K562 (cell line): ENCODE results near the gene BCAP31. TPM values are rescaled to one million over a fixed set of nuclear protein-coding genes. Genes with fewer than 3 reads are reported as not detected.
A peak's percentile ranks its signal among the peaks of the same experiment; 100 is the strongest.

Source experiments
- BRCA1 ChIP-seq, 2 experiments: fragments of 450-650 bp in 1 of 2; sonication (generic) in 1 of 2; formaldehyde crosslinking in 1 of 2; IDR thresholded peaks; 2 replicates each; pipeline versions ENCODE4 v1.5.0 to v1.6.1; 2017 to 2020; ENCODE audit warnings: mild to moderate bottlenecking in 1 of 2, missing genetic modification reagents in 1 of 2
- DNMT1 ChIP-seq: fragments of 450-650 bp; IDR thresholded peaks from 2 replicates; pipeline ENCODE4 v1.6.1; 2016; ENCODE audit warnings: antibody characterized with exemption, mild to moderate bottlenecking
- EP300 ChIP-seq: IDR thresholded peaks from 2 replicates; pipeline ENCODE4 v1.6.1; 2012; ENCODE audit warnings: low read length, improper control_type of control experiment
- FIP1L1 ChIP-seq: fragments of 200-400 bp; formaldehyde crosslinking; IDR thresholded peaks from 2 replicates; pipeline ENCODE4 v1.6.1; 2018; ENCODE audit warnings: mild to moderate bottlenecking, low read depth, low read length; ENCODE audit not compliant: poor library complexity, severe bottlenecking
- GTF2F1 ChIP-seq: IDR thresholded peaks from 2 replicates; pipeline ENCODE4 v1.6.1; 2011; ENCODE audit warnings: low read depth, low read length, improper control_type of control experiment
- KDM1A ChIP-seq, 2 experiments: fragments of 450-650 bp; IDR thresholded peaks; 2 replicates each; pipeline ENCODE4 v1.6.1; 2016; ENCODE audit warnings: mild to moderate bottlenecking in 2 of 2
- NCOA6 ChIP-seq: fragments of 450-650 bp; IDR thresholded peaks from 2 replicates; pipeline ENCODE4 v1.6.1; 2017; ENCODE audit warnings: mild to moderate bottlenecking
- RBFOX2 ChIP-seq: fragments of 200-400 bp; formaldehyde crosslinking; IDR thresholded peaks from 2 replicates; pipeline ENCODE4 v1.6.1; 2017; ENCODE audit warnings: low read depth, mild to moderate bottlenecking, low read length, moderate library complexity
- RCOR1 ChIP-seq, 2 experiments: IDR thresholded peaks; 2 replicates each; pipeline ENCODE4 v1.6.1; 2012; ENCODE audit warnings: low read depth in 2 of 2, low read length in 2 of 2, borderline replicate concordance in 1 of 2, improper control_type of control experiment in 1 of 2
- SAP30 ChIP-seq: fragments of 200-600 bp; sonication (generic); IDR thresholded peaks from 2 replicates; pipeline ENCODE4 v1.6.1; 2012; ENCODE audit warnings: borderline replicate concordance, low read depth, mild to moderate bottlenecking, moderate library complexity, low read length, control low read depth, inconsistent platforms; ENCODE audit not compliant: insufficient read depth, poor library complexity, severe bottlenecking
- SMARCA5 ChIP-seq: fragments of 450-650 bp; IDR thresholded peaks from 2 replicates; pipeline ENCODE4 v1.6.1; 2016
- SUPT5H ChIP-seq: fragments of 450-650 bp; IDR thresholded peaks from 2 replicates; pipeline ENCODE4 v1.6.1; 2016
- ZNF644 ChIP-seq: fragments of 200-800 bp; sonication (Bioruptor generic); IDR thresholded peaks from 2 replicates; pipeline ENCODE4 v1.6.1; 2016; ENCODE audit warnings: low read depth, missing genetic modification characterization, missing compliant biosample characterization
- ZSCAN32 ChIP-seq: fragments of 450-650 bp; formaldehyde crosslinking; IDR thresholded peaks from 2 replicates; pipeline ENCODE4 v1.4.0; 2020; ENCODE audit warnings: mild to moderate bottlenecking, moderate library complexity
- polyA plus RNA-seq, 8 experiments: library from polyadenylated mRNA; depleted of rRNA in 4 of 8; stranded (reverse) in 5 of 8; unstranded in 3 of 8; fragments of >200 nt; fragmentation: Nextera tagmentation in 2 of 8; fragmentation: Illumina TruSeq in 1 of 8; extraction: Ambion mirVana in 2 of 8; extraction: Trizol in 1 of 8; gene quantifications; 2 replicates each; pipeline versions ENCODE4 v1.2.1 to v1.2.3, GENCODE V29; 2011 to 2014; ENCODE audit warnings: inconsistent platforms in 1 of 8, missing spikeins in 1 of 8
- total RNA-seq, 7 experiments: library from RNA; depleted of rRNA in 6 of 7; stranded (reverse); fragments of >200 nt in 6 of 7; fragmentation: Illumina TruSeq in 2 of 7; extraction: Trizol in 2 of 7; gene quantifications; 2 replicates each; pipeline versions ENCODE4 v1.2.1 to v1.2.3, GENCODE V29; 2011 to 2021; ENCODE audit warnings: low replicate concordance in 1 of 7
- TF ChIP-seq, protein P1 (sequence below): sonication (generic); formaldehyde crosslinking; IDR thresholded peaks from 2 replicates; pipeline ENCODE4 v1.8.0; 2023; ENCODE audit warnings: mild to moderate bottlenecking, missing genetic modification reagents
- TF ChIP-seq, protein P2 (sequence below), 3 experiments: fragments of 200-800 bp in 1 of 3; fragments of 250-450 bp in 1 of 3; fragments of 450-650 bp in 1 of 3; sonication (Bioruptor Pico) in 1 of 3; sonication (Bioruptor generic) in 1 of 3; formaldehyde crosslinking in 1 of 3; IDR thresholded peaks; 2 replicates each; pipeline versions ENCODE4 v1.6.1 to v1.8.0; 2016 to 2022; ENCODE audit warnings: mild to moderate bottlenecking in 2 of 3, missing genetic modification characterization in 2 of 3, missing compliant biosample characterization in 1 of 3, moderate library complexity in 1 of 3
- TF ChIP-seq, protein P3 (sequence below): fragments of 250-450 bp; sonication (Bioruptor Pico); IDR thresholded peaks from 2 replicates; pipeline ENCODE4 v1.8.0; 2021; ENCODE audit warnings: moderate library complexity, mild to moderate bottlenecking, inconsistent platforms

BCAP31 gene
- total and polyA plus RNA-seq, 9 of the 15 experiments (the other 6 are each of a cell fraction or from before 2014, with no cell fraction given) = 156 to 683 (median 188) TPM

DNA sequence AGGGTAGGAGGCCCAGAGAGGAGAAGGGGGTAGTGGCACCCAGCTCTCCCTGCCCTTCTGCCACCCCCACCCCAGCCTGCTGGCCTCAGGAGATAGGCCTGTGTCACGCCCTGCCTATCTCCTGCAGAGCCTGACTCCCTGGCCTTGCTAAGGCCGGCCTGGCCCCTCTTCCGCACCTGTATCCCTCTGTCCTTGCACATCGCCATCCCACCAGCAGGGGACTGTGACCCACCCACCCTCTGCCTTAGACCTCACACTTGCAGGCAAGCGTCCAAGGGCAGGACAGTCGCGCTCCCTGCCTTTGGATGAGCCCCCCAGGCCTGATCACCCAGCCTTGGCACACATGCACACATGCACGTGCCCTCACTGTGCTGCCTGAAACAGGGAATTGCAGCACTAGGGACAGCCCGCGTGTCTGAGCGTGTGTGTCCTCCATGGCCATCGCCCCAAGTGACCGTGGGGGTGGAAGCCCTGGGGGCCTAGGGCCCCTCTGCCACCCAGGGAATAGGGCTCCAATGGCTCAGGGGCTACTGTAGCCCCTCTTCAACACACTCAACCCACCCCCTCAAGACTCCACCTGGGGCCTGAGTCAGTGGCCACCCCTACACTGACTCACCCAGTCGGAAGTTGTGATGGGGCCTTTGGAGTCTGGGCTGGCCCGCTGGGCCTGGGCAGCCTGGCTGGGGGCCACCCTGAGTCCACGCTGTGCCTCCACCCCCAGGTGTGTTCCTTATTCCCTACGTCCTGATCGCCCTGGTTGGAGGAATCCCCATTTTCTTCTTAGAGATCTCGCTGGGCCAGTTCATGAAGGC lies 34.3 kb downstream of the BCAP31 start (continued):
- TF ChIP-seq RBFOX2 (peak; percentile 73), GTF2F1 (no peak), BRCA1 (IDR thresholded peaks at IDR 0.05) (no peak), BRCA1 (CRISPR knock-in tag; IDR thresholded peaks at IDR 0.05) (no peak), ZNF644 (tag) (no peak), SUPT5H (0 out of 2 replicates have a peak, but pooled peaks have one; percentile 38), EP300 (0 out of 2 replicates have a peak, but pooled peaks have one; percentile 19), RCOR1 (IDR thresholded peaks at IDR 0.05; ENCODE audit: borderline replicate concordance in 1 of 2, low read depth in 2 of 2, low read length in 2 of 2) (0 out of 4 replicates have a peak, but pooled peaks of 1 of the 2 experiments have one; percentile 15), SMARCA5 (no peak), DNMT1 (no peak), FIP1L1 (peak; percentile 24), NCOA6 (no peak), ZSCAN32 (CRISPR knock-in tag) (no peak), KDM1A (IDR thresholded peaks at IDR 0.05) (no peak), SAP30 (peak; percentile 35)
- TF ChIP-seq, protein P1, sequence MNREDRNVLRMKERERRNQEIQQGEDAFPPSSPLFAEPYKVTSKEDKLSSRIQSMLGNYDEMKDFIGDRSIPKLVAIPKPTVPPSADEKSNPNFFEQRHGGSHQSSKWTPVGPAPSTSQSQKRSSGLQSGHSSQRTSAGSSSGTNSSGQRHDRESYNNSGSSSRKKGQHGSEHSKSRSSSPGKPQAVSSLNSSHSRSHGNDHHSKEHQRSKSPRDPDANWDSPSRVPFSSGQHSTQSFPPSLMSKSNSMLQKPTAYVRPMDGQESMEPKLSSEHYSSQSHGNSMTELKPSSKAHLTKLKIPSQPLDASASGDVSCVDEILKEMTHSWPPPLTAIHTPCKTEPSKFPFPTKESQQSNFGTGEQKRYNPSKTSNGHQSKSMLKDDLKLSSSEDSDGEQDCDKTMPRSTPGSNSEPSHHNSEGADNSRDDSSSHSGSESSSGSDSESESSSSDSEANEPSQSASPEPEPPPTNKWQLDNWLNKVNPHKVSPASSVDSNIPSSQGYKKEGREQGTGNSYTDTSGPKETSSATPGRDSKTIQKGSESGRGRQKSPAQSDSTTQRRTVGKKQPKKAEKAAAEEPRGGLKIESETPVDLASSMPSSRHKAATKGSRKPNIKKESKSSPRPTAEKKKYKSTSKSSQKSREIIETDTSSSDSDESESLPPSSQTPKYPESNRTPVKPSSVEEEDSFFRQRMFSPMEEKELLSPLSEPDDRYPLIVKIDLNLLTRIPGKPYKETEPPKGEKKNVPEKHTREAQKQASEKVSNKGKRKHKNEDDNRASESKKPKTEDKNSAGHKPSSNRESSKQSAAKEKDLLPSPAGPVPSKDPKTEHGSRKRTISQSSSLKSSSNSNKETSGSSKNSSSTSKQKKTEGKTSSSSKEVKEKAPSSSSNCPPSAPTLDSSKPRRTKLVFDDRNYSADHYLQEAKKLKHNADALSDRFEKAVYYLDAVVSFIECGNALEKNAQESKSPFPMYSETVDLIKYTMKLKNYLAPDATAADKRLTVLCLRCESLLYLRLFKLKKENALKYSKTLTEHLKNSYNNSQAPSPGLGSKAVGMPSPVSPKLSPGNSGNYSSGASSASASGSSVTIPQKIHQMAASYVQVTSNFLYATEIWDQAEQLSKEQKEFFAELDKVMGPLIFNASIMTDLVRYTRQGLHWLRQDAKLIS (CRISPR knock-in tag) = peak; percentile 62; the same call in 1 of the 2 replicates
- TF ChIP-seq, protein P2, sequence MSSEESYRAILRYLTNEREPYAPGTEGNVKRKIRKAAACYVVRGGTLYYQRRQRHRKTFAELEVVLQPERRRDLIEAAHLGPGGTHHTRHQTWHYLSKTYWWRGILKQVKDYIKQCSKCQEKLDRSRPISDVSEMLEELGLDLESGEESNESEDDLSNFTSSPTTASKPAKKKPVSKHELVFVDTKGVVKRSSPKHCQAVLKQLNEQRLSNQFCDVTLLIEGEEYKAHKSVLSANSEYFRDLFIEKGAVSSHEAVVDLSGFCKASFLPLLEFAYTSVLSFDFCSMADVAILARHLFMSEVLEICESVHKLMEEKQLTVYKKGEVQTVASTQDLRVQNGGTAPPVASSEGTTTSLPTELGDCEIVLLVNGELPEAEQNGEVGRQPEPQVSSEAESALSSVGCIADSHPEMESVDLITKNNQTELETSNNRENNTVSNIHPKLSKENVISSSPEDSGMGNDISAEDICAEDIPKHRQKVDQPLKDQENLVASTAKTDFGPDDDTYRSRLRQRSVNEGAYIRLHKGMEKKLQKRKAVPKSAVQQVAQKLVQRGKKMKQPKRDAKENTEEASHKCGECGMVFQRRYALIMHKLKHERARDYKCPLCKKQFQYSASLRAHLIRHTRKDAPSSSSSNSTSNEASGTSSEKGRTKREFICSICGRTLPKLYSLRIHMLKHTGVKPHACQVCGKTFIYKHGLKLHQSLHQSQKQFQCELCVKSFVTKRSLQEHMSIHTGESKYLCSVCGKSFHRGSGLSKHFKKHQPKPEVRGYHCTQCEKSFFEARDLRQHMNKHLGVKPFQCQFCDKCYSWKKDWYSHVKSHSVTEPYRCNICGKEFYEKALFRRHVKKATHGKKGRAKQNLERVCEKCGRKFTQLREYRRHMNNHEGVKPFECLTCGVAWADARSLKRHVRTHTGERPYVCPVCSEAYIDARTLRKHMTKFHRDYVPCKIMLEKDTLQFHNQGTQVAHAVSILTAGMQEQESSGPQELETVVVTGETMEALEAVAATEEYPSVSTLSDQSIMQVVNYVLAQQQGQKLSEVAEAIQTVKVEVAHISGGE (CRISPR knock-in tag; IDR thresholded peaks at IDR 0.05) = no peak
- TF ChIP-seq, protein P3, sequence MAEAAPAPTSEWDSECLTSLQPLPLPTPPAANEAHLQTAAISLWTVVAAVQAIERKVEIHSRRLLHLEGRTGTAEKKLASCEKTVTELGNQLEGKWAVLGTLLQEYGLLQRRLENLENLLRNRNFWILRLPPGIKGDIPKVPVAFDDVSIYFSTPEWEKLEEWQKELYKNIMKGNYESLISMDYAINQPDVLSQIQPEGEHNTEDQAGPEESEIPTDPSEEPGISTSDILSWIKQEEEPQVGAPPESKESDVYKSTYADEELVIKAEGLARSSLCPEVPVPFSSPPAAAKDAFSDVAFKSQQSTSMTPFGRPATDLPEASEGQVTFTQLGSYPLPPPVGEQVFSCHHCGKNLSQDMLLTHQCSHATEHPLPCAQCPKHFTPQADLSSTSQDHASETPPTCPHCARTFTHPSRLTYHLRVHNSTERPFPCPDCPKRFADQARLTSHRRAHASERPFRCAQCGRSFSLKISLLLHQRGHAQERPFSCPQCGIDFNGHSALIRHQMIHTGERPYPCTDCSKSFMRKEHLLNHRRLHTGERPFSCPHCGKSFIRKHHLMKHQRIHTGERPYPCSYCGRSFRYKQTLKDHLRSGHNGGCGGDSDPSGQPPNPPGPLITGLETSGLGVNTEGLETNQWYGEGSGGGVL (CRISPR knock-in tag) = no peak
